ENCODE data around the gene FOXE1.

The FOXE1 gene

DNA sequence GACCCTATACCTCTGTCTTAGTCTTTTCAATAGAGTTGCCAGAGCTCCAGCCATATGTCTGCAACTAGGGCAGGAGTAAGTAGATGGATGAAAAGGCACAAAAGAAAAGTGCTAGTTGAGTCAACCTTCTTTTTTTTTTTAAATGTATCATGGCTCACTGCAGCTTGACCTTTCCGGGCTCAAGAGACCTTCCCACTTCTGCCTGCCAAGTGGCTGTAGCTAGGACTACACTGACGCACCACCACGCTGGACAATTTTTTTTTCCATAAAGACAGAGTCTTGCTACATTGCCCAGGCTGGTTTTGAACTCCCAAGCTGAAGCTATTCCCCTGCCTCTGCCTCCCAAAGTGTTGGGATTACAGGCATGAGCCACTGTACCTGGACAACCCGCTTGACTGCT, 27.3 kb downstream of the FOXE1 start:
- no peak overlapping the region for H3K27ac ChIP-seq
- no peak for TF ChIP-seq CTCF (conservative IDR thresholded peaks at IDR 0.05)

- peak; percentile 51 for TF ChIP-seq CTCF (conservative IDR thresholded peaks at IDR 0.05)
- H3K27ac ChIP-seq, result no peak overlapping the region
Observed at GRCh38 chr9:97889941-97890887, 37.2 kb downstream of the FOXE1 start.

- TF ChIP-seq CTCF (conservative IDR thresholded peaks at IDR 0.05), result no peak
- no peak overlapping the region for H3K27ac ChIP-seq
Observed at GRCh38 chr9:97891736-97892135, 38.7 kb downstream of the FOXE1 start.

GRCh38 chr9:97892421-97892820, 39.4 kb downstream of the FOXE1 start:
- TF ChIP-seq CTCF (conservative IDR thresholded peaks at IDR 0.05), result no peak
- H3K27ac ChIP-seq, result no peak overlapping the region

- H3K27ac ChIP-seq, result no peak overlapping the region
- TF ChIP-seq CTCF (conservative IDR thresholded peaks at IDR 0.05), result no peak
Observed at GRCh38 chr9:97895211-97895610, 42.2 kb downstream of the FOXE1 start.

GRCh38 chr9:97895695-97896332, 42.8 kb downstream of the FOXE1 start:
- no peak for TF ChIP-seq CTCF (conservative IDR thresholded peaks at IDR 0.05)
- no peak overlapping the region for H3K27ac ChIP-seq

DNA sequence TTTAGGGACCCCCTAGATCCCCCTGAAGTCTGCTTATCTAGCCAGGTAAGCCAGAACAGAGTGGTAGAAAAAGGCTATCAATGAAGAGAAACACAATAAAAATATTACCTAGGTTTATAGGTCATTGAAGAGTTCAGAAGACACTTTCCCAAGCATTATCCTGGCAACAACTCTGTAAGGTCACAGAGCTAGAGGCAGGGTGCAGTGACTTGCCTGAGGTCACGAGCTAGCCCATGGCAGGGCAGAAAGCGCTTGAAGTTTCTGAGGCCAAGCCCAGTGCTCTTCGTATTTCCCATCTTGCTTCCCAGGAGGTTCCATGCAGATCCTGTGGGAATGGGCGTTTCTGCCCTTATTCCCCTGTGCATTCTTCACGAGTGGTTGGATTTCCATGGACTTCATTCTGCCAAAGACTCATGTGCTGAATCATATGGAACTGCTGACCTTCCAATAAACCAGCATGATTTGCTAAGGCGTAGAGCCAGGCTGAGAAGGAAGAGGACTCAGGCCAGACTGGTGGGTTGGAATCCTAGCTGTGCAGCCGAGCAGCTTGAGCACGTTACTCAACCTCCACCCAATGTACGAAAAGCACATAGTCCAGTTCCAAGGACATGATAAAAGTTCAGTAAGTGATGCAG, 47.2 kb downstream of the FOXE1 start:
- TF ChIP-seq CTCF (conservative IDR thresholded peaks at IDR 0.05), result no peak
- H3K27ac ChIP-seq, result no peak overlapping the region

Measured in VCaP (cell line).